HG03060 (cell line): ENCODE results near the gene BABAM2.
"Not testable (repeated sequence)": the region's sequence is repeated elsewhere in the genome, so short reads cannot be mapped to it uniquely, and the experiment has no call there.

Source experiments
- ATAC-seq: cut with Tn5 transposase; IDR thresholded peaks from one replicate; pipeline ENCODE4 v1.9.1; 2021; ENCODE audit warnings: low read depth, moderate number of reproducible peaks; ENCODE audit not compliant: unreplicated experiment

BABAM2 gene

DNA sequence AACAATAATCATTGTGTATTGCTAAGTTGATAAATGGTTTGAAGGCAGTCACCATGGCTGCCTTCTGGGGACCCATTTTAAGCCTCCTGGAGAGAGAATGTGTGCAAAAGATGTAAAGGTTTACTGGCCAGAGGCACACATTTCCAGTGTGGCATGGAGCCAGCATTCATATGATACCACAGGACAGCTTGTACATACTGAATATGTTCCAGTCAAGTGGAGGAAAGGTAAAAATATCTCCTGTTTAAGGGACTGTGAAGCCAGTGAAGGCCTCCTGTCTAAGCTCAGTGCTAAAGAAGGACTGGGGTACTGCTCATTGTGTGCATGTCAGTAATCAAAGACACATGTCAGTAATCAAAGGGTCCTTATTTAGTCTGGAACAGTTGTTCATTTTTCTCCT is 119.2 kb downstream of the BABAM2 start:
- ATAC-seq = no peak

GRCh38 chr2:28011322-28011737 is 120.8 kb downstream of the BABAM2 start:
- ATAC-seq = no peak

DNA sequence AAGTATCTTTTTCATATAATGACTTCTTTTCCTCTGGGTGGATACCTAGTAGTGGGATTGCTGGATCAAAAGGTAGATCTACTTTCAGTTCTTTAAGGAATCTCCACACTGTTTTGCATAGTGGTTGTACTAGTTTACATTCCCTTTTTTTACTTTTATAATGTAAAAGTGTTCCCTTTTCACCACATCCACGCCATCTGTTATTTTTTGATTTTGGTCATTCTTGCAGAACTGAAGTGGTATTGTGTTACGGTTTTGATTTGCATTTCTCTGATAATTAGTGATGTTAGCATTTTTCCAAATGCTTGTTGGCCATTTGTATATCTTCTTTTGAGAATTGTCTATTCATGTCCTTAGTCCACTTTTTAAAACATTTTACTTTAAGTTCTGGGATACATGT is 127.9 kb downstream of the BABAM2 start:
- ATAC-seq = not testable (repeated sequence)

- not testable (repeated sequence) for ATAC-seq
Measured at GRCh38 chr2:28019521-28019920, 129.0 kb downstream of the BABAM2 start.

DNA sequence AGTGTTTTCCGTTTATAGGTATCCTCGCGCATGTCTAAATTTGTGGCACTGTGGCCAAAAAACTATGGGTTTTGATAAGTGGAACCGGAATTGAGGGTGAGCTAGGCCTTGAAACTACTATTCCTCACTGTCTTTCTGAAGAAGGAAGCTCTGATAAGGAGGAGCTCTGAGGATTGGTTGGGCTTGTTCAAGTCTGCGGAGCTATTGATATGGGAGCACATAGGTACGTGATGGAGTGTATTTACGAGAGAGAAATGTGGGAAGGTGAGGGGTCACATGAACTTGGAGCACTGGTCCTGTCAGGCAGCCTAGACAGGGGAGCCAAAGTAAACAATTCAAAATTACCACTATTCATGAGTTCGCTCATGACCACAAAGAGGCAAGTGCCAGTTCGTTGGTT is 131.4 kb downstream of the BABAM2 start:
- ATAC-seq = no peak

DNA sequence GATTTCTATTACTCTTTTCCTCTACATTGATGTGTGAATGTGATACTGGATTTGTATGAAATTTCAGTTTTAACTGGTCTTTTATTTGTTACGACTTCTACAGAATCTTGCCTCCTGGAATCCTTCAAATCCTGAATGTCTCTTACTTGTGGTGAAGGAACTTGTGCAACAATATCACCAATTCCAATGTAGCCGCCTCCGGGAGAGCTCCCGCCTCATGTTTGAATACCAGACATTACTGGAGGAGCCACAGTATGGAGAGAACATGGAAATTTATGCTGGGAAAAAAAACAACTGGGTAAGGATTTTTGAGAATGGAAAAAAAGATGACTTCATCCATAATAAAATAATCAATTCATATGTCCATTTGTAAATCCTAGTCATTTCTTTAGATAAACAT is 134.6 kb downstream of the BABAM2 start:
- no peak for ATAC-seq

DNA sequence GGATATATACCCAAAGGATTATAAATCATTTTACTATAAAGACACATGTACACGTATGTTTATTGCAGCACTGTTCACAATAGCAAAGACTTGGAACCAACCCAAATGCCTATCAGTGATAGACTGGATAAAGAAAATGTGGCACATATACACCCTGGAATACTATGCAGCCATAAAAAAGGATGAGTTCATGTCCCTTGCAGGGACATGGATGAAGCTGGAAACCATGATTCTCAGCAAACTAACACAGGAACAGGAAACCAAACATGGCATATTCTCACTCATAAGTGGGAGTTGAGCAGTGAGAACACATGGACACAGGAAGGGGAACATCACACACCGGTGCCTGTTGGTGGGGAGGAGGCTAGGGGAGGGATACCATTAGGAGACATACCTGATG is 135.7 kb downstream of the BABAM2 start:
- not testable (repeated sequence) for ATAC-seq

DNA sequence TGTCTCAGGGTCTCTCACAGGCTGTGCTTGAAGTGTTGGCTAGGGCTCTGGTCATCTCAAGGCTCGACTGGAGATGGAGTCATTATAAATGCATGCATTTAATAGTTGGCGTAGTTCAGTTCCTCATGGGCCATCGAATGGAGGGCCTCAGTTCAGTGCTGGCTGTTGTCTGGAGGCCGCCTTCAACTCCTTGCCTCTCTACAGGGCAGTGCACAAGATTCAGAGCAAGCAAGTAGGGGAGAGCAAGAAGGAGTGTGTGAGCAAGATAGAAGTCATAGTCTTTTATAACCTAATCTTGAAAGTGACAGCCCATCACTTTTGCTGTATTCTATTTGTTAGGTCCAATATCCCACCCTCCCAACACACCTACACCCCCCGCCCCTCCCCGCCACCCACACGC is 137.5 kb downstream of the BABAM2 start:
- ATAC-seq = no peak

GRCh38 chr2:28030600-28030999 is 140.1 kb downstream of the BABAM2 start:
- no peak for ATAC-seq

GRCh38 chr2:28032816-28033215 is 142.3 kb downstream of the BABAM2 start:
- no peak for ATAC-seq

- ATAC-seq = no peak
Measured at GRCh38 chr2:28034696-28035095, 144.2 kb downstream of the BABAM2 start.

DNA sequence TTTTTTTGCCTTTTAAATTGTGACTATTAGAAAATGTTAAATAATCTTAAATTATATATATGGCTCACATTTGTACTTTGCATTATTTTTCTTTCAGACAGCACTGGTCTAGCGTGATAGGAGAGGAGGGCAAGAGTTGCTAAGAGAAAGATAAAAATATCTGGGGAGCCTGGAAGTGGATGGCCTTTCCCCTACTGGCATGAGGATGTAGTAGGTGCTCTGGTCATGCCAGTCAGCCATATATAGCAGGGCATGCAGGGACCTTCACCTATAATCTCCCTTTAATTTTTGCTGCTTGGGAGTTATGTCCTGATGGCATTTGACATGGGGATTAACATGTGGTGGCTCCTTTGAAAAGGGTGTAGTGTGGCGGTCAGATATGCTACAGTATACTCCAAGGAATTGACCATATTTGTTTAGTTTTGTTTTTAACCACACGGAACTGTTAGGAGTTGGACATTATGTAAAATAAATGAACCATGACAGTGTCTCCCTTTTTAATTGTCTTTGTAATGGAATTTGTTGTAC is 144.7 kb downstream of the BABAM2 start:
- ATAC-seq = no peak

- no peak for ATAC-seq
Measured at GRCh38 chr2:28035816-28036215, 145.3 kb downstream of the BABAM2 start.

DNA sequence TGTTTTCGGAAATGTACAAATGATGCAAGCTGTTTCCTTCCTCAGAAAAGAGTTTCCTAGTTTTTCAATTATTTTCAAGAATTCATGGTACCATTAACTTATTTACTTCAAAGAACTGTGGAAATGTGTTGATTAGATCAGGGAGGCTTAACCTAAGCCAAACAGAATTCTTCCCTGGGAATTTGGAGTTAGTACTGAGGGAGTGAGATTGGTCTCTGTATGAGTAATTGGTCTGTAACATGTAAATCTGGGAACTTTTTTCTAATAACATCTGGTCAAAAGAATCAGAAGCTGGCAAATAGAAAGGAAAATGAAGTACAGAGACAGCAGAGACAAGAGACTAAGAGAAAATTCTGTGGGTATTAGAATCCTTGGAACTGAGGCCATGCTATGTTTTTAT is 145.8 kb downstream of the BABAM2 start:
- ATAC-seq = no peak

DNA sequence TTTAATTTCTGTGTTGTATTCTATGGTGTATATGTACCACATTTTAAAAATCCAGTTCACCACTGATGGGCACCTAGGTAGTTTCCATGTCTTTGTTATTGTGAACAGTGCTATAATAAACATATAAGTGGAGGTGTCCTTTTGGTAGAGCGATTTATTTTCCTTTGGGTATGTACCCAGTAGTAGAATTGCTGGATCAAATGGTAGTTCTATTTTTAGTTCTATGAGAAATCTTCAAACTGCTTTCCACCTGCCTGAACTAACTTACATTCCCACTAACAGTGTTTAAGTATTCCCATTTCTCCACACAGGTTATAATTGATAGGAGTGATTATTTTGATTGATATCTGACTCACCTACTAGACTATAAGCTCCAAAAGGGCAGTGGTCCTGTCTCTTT is 148.2 kb downstream of the BABAM2 start:
- no peak for ATAC-seq

GRCh38 chr2:28045676-28046351 is 155.3 kb downstream of the BABAM2 start:
- no peak for ATAC-seq

GRCh38 chr2:28046921-28047320 is 156.4 kb downstream of the BABAM2 start:
- ATAC-seq = no peak

- no peak for ATAC-seq
Measured at GRCh38 chr2:28047681-28048080, 157.2 kb downstream of the BABAM2 start.

- ATAC-seq = no peak
Measured at GRCh38 chr2:28048341-28048740, 157.8 kb downstream of the BABAM2 start.

DNA sequence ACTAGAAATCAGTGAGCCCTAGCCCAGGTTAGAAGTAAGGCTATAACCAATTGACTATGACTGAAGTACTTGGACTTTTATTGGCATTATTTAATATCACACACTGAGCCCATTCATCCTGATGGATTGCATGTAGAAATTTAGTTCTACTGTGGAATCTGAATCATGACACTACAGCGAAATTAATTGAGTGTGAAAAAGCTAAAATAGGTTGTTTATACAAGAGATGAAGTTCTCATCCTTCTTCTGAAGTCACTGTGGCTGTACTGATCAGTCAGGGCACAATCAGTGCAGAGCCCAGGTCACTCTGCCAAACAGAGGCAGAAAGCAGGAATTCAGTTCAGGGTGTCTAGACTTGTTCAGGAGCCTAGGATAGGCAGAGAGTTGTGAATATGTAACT is 158.9 kb downstream of the BABAM2 start:
- ATAC-seq = no peak

DNA sequence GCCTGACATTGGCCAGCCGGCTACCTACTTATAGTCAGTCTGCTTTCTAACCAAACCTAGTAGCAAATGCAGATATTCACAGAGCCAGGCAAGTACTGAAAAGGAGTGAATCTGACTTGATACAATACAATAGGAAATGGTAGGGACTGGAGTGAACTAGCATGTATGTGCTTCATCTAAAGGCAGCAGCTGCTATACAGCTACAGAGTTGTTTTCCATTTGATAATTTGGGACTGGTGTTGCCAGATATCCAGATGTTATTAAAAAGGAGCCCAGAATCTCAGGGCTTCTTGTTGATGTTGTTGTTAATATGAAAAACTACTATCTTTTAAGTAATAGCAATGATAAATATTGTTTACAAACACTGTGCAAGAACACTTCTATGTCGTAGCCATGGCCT is 159.4 kb downstream of the BABAM2 start:
- ATAC-seq = no peak

GRCh38 chr2:28052691-28053090 is 162.2 kb downstream of the BABAM2 start:
- ATAC-seq = no peak

GRCh38 chr2:28053597-28053996 is 163.1 kb downstream of the BABAM2 start:
- ATAC-seq = no peak
